HL-60/S4 treated with phorbol 12-myristate 13-acetate at 8.2 ng/mL for 4 days and 3 days (cell line): ENCODE data around the gene PIGC.
"Not testable (repeated sequence)": the region's sequence is repeated elsewhere in the genome, so short reads cannot be mapped to it uniquely, and the experiment has no call there.

Experiments
- in situ Hi-C: fragments of 300-500 bp; cut with MboI; formaldehyde crosslinking; loops from 2 replicates; pipeline ENCODE4 v1.15.0; 2022; ENCODE audit warnings: low sequenced_read_pairs

PIGC gene

DNA sequence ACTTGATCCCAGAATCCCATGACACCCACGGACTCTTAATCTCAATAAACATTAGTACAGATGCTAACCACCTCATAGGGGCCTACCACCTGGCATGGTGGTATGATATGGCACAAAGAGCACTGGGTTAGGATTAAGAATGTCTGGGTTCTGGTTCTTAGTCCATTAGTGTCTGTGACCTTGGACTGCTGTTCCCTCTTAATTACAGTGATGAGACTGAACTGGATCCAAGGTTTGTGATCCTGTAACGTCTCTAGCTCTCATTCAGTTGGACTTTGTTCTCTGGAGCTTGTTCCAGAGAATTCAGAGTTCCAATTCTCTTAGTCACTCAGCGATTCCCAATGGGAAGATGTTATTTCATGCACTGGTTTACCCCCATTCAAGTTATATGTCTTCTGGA lies 23.6 kb upstream of the PIGC start:
- in situ Hi-C loops: no loop called here

DNA sequence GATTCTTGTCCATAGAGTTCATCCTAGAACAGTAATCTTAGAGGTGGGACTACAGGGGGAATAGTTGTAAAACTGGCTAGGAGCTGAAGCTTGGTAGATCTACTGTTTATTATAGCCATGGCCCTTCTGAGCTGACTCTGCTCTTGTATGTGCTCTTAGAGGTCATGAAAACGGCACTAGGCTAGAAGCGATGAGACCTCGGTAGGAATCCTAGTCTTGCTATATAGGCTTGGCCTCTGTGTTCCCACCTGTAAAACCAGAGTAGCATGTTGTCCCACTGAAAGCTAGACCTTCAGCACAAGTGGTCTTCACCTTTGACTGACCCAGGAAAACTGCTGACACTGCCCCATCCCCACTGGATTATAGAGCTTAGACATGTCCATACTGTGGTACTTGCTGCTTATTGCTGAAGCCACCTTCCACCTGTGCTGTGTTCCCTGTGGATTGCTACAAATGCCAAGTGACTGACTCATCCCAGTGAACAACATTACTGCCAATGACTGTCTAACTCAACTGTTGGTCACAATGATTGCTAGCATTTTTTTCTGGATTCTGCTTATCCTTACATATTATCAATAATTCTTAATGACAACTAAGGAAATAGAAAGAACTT lies 23.0 kb upstream of the PIGC start:
- in situ Hi-C loops: no loop called here

DNA sequence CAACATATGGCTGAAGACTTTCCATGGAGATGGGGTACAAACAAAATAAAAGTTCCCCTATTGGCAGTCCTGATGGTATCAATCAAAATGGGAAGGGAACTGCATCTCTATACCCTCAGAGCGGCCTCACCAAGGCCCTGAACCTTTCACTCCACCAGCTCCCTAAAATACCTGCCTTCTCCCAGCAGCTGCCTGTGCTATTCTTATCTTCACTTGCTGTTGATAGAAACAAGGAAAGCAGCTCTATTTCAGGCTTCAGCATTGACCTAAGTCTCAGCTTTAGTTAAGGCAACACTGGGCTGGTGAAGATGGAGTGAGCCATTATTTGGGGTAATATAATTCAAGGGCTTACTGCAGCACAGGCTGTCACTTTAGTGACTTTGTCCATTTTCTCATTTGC lies 21.7 kb upstream of the PIGC start:
- in situ Hi-C loops: no loop called here

DNA sequence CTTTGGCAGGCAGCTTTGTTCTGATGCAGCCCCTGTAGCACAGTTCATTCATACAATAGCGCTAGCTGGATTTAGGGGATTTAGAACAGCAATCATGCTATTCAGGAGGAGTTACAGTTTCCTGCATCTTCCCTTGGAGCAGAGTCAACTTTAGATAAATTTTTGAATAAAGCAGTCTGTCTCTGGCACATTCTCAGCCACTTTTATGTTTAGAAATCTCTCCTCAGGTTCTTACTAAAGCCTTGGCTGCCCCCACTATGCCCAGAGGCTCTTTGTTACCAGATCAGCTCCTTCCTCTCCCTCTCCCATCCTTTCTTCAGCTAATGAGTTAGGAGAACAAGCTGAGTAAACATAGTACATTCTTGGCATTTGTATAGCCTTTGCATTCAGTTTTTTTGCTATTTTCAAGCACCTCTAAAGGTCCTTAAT lies 17.0 kb upstream of the PIGC start:
- in situ Hi-C loops: no loop called here

DNA sequence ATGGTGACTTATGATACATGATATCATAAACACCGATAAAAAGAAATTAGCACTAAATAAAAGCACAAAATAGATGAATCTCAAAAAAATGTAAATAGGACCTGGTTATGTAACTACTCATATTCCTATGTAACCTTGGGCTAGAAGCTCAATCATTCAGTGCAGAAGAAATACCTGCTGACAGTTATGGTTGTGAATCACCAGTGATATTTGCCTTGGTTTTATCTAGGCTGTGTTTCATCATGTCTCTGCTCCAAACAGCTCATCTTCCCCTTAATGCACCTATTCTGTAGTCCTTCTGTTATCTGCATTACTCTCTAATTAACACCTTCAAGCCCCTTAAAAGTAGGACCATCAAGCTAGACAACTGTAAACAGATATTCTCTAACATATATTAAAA lies 16.3 kb upstream of the PIGC start:
- in situ Hi-C loops: no loop called here

DNA sequence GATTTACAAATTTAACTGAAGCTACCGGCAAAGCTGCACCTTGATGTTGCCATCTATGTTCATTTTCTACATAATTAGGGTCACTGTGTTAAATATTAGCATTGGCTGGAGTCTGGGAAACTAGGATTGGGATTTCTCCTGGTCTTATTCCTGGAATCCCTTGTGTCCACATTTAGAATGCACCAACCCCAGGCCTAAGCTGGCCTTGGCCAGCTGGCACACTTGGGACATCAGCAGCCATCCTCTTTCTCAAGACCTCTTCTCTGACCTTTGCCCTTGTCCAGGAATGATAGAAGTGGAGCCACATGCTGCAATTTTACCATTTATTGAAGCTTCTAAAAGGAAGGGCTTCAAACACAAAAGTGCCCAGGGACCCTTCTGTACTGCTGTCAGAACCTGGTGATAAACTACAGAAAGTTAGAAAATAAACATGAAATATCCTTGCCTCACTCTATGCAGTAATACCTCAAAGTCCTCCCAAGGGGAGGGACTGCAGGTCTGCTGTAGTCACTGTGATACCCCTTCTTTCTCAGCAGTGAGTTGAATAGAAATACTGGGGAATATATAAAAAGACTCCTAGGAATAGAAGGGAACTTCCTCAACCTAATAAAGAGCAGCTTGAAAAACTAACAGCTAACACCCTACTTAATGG lies 13.7 kb upstream of the PIGC start:
- in situ Hi-C loops: no loop called here

DNA sequence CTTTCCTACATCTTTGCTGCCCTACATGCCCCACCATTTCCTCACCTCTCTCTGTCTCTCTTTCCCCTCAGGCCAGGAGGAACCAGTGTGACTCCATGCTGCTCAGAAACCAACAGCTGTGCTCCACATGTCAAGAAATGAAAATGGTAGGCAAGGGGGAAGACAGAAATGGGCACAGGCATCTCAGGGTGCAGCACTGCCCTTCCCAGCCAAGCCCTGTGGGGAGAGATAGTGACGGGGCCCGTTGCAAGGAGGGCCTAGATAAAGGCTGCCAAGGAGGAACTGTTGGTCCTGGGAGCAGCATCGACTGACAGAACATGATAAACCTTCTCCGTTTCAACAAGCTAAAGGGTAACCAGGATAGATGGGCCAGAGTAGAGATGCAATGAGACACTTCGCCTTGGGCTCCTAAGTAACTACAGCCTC lies 12.5 kb upstream of the PIGC start:
- in situ Hi-C loops: no loop called here

DNA sequence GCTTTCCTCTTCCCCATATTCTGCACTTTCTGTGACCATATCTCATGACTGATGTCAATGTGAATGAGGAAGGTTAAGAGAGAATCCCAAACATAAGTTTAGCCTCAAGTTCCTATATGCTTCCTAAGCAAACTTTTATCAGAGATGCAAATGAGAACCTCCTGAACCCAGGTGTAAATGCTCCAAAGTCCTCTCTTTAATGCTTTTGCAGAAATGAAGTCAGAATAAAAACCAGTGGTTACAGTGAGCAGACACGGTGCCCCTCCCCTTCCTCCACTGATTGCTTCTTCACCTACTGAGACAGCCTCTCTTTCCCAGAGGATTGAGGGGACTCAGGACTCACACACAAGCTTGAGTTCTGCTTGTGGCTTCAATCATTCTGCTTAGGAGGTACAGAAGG lies 11.6 kb upstream of the PIGC start:
- in situ Hi-C loops: no loop called here

DNA sequence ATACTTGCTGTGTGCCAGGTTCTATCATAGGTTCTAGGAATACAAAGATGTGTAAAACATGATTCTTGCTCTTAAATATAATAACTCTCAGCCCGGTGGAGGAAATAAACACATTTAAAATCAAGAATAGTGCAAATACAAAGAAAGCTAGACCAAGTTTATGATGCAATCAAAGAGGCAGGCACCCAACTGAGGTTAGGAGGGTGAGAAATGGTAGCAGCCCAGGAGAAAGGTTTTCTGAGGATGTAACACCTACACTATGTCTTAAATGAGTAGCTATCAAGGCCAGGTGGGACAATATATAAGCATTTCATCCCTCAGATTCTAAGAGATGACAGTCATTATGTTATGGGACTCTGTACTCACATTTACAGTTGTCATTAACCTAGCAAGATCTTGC lies 9.7 kb upstream of the PIGC start:
- in situ Hi-C loops: no loop called here

DNA sequence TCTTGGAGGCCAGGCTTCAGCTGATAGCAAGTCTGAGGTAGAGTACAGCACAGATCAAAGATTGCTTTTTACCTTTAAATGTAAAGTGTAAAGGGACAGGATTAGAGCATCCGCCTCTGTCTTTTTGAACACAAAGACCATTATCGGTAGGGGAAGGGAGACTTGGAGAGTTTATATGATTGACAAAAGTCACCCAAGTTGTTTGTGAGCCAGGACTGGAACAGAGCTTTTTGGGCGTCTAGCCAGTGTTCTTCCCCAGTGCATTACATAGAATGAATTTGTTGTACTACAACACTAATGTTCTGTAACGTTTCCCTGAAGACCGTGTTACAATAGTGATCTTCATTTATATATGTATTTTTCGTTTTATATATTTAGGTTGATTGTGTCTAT lies 9.3 kb upstream of the PIGC start:
- in situ Hi-C loops: no loop called here

DNA sequence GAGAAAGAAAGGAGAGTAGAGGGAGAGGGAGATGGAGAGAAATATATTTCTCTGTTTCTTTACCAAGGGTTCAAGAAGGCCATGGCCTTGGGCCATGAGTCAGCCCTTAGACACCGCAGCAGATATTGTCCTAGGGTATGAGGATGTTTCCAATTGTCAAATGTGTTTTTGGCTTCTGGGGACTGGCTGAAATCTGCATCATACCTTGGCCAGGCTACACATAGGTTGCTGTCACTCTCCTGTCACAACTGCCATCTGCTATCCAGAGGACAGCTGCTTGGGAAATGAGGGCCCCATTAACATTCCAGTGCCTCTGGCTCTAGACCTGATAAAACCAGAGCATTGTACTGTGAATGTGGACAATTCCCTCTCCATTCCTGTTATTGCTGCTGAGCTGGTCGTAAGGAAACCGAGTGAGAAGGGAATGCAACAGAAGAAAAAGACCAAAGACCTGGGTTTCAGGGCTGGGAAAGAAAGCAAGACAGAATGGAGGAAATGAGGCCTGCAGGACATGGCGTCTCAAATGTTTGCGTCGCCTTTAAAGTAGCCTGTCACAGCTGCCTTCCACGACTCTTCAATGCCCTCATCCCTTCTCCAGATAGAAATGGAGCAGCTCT lies 8.8 kb upstream of the PIGC start:
- in situ Hi-C loops: no loop called here

DNA sequence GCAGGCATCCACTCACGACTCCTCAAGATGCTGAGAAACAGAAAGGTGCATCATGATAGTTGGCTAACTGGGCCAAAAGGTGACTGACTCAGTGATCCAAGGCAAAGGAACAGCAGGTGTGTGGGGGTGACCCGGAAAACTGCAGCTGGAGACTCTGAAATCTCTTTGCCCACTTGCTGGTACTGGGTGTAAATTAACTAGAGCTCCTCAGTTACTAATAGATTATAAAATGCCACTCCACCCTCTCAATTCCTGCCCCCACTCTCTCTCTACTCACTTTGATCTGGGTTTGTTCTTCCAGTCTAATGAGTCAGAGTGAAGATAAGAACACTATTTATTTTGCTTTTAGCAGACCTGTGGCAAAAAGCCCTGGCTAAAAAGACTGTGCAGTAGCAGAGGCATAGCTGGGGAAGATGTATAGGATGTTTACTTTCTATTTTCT lies 7.2 kb upstream of the PIGC start:
- in situ Hi-C loops: no loop called here

DNA sequence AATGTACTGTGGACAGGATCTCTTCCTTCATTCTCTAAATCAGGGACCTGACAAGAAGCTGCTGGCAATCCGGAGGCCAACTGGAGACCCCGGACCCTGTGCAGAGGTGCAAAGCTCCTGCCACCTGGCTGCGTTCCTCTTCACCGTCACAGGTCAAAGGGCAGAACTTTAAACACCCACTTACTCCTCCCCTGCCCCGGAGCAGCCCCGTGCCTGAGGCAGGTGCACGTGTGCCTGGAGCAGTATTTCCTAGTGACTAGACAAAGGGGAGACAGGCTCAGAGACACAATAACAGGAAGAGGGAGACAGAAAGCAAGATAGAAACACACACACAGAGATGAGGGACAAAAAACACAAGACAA lies 6.6 kb upstream of the PIGC start:
- in situ Hi-C loops: no loop called here

DNA sequence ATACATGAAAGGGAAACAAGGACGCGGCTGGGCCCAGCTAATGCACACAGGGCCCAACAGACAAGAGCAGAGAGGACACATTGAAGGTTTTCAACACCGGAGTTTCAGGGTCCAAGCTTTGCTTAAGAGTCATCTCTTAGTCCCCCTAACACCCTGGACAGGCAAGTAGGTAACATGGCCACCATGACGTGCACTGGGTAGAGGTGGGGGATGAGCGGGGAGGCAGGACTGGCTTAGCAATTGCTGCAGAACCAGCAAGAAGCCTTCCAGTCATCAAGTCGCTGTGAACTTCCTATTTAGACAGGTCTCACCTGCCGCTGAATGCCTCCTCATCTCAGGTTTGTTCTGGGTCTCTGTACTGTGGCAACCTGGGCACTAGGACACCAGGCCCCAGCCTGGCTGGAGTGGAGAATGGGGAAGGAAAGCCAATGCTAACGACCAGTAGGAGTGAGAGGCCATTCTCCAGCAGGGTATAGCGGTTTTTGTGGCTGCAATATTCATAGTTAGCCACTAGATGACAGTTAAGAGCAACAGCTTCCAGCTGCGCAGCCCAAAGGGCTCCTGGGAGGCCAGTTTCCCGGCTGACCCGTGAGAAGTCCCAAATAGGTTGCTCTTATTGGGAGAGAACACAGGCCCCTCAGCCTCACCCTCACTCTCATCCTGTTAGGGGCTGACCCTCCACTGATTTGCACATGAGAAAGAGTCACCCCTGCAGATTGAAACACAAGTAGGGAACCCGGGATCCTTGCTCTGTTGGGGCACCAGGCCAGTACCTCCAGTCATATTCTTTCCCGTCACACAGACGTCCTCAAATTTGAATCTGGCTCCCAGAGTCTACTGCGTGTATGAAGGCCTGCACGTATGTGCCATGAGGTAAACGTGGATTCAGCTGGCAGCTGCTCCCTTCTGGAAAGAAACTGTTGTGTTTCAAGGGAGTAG lies 6.0 kb upstream of the PIGC start:
- in situ Hi-C loops: no loop called here

DNA sequence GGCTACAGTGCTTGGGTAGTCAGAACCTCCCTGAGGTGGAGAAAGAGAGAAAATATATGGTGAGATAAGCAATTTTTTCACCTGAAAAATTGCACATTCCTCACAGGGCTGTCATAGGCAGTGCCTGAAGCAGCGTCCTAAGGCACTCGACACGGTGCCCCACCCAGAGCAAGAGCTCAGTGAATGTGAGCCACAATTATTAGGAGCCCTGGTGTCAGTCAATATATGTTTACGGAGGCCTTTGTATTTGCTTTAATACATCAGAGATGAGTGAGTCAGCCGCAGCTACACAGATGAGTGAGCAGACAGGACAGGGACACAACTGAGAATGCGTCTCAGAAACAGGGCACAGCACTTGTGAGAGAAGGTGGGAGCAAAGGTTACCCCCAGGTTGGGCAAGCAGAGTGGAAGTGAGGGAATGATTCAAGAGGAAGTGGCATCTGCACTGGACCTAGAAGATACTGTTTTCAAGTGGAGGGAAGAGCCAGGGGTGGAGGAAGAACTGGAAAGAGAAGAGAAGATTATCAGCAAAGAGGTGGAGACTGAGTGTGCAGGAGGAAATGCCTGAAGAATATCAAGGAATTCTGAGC lies 5.2 kb upstream of the PIGC start:
- in situ Hi-C loops: no loop called here

DNA sequence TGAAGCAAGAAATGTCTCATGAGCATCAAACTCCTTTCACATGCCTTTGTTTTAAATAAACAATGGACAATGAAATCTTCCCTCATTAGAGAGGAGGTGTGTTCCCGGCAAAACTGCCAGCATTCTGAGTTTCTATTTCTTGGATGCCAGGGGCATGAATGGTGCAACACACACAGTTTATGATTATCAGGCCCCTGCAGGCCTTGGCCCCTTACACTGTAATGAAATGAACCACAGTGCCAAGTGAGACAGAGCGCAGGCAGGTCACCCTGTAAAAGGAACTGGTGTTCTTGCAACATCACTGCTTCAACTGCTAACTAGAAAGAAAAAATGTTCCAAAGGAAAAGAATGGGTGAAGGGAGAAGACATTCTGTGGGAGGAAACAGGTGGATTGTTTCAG lies 3.8 kb upstream of the PIGC start:
- in situ Hi-C loops: no loop called here

DNA sequence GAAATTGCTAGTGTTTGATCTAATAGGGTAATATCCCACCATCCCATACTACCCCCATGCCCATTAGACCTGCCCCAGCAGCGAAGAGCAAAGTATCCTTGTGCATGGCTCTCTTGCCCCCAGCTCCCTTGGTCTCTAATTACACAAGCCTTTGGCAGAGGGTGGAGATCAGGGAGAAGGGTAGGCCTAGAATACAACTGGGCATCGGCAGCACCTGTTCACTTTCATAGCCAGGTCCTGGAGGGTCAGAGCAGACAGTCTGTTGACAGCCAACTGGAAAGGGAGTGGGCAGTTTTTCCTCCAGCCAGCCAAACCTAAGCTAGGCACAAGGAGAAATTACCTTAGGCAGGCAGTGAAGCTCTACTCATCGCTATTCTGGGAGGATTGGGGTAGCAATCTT lies 2.7 kb upstream of the PIGC start:
- in situ Hi-C loops: no loop called here

DNA sequence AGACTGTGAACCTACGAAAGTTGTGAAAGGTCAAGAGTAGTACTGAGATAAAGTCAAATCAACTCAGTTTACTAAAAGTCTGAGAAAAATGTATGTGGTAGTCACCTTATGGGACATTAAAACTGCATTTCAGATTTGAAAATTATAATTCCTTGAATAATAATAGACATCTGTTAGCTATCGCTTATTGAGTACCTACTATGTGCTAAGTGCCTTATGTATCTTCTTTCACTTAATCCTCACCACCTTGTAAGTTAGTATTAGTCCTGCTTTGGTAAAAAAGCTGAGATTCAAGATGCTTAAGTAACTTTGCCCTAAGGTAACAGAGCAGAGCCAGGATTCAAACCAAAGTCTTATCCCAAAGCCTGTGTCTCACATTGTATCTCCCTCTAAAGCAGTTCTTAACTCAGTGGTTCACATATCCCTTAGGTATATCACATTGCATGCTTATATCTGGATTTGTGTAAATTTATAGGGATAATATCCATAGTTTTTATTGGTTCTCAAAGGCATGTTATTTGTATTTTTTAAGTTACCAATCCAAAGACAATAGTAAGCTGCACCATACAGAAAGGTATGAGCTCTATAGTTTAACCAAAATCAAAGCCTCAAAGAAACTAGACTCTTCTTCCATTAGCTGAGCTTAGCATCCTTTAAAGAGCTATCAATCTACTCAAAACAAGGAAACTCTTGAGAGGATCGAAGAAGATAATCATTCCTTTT lies 865 bp downstream of the PIGC start:
- in situ Hi-C loops: no loop called here

DNA sequence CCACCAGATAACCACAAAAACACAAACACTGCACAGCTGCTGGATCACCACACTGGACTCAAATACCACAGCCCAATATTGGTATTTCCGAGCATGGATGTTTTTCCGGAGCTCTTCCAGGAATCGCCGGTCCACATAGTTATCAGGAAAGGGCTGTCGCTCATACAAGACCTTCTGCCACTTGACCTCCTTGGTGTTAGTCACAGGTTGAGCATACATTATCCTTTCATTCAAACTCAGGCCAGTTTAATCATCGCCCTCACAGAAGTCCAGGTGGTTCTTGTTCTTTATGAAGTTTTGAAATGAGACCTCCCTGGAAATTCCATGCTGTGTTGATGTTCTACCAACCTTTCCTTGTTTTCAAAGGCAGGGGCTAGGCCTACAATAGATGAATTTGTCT lies 1.5 kb downstream of the PIGC start:
- in situ Hi-C loops: no loop called here

DNA sequence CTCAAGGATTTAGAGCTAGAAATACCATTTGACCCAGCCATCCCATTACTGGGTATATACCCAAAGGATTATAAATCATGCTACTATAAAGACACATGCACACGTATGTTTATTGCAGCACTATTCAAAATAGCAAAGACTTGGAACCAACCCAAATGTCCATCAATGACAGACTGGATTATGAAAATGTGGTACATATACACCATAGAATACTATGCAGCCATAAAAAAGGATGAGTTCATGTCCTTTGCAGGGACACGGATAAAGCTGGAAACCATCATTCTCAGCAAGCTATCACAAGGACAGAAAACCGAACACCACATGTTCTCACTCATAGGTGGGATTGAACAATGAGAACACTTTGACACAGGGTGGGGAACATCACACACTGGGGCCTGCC lies 6.7 kb downstream of the PIGC start:
- in situ Hi-C loops: not testable (repeated sequence)
